ENCODE results near the gene IL6. TPM values are rescaled to one million over a fixed set of nuclear protein-coding genes. Genes with fewer than 3 reads are reported as not detected.
"Not testable (repeated sequence)": the region's sequence is repeated elsewhere in the genome, so short reads cannot be mapped to it uniquely, and the experiment has no call there.

The IL6 gene
- total and polyA plus RNA-seq, 7 donors: 2.1 to 43.3 (median 9.7) TPM; not detected in 1

- no peak for DNase-seq
- WGBS, 2 donors: 67 to 87% methylated on average over 4 of the region's 4 CpGs
- TF ChIP-seq POLR2AphosphoS5 (IDR thresholded peaks at IDR 0.05): no peak
- no peak for TF ChIP-seq POLR2A (IDR thresholded peaks at IDR 0.05)
- TF ChIP-seq CTCF (IDR thresholded peaks at IDR 0.05): no peak
- TF ChIP-seq EP300 (IDR thresholded peaks at IDR 0.05): no peak
- Histone ChIP-seq H3K27me3 (no peaks in the 10 kb centered on the region), H3K9me3 (no peaks in the 10 kb centered on the region), H3K4me1 (no peaks in the 10 kb centered on the region), H3K27ac (no peak overlapping the region), H3K36me3 (no peaks in the 10 kb centered on the region), H3K4me3 (no peak overlapping the region)
- intact Hi-C loops (cut with DNase I): no loop called here
Observed at GRCh38 chr7:22681852-22682657, 44.9 kb upstream of the IL6 start.

- DNase-seq: no peak
- H3K27ac ChIP-seq: no peak overlapping the region
- intact Hi-C loops (cut with DNase I): no loop called here
- H3K9me3 ChIP-seq: no peaks in the 10 kb centered on the region
- H3K27me3 ChIP-seq: no peaks in the 10 kb centered on the region
- H3K36me3 ChIP-seq: no peaks in the 10 kb centered on the region
- H3K4me3 ChIP-seq: no peak overlapping the region
- TF ChIP-seq POLR2AphosphoS5 (IDR thresholded peaks at IDR 0.05) (no peak), POLR2A (IDR thresholded peaks at IDR 0.05) (no peak), EP300 (IDR thresholded peaks at IDR 0.05) (no peak), CTCF (IDR thresholded peaks at IDR 0.05) (no peak)
- WGBS, 2 donors: 53 to 78% methylated on average over 2 of the region's 2 CpGs
- peaks cover 0 to 7% (median 0%) of the 10 kb centered on the region in 4 donors for H3K4me1 ChIP-seq
Observed at GRCh38 chr7:22683379-22683778, 43.6 kb upstream of the IL6 start.

- TF ChIP-seq CTCF (IDR thresholded peaks at IDR 0.05) (no peak), POLR2A (IDR thresholded peaks at IDR 0.05) (no peak), EP300 (IDR thresholded peaks at IDR 0.05) (no peak), POLR2AphosphoS5 (IDR thresholded peaks at IDR 0.05) (no peak)
- Histone ChIP-seq H3K27me3 (no peaks in the 10 kb centered on the region), H3K4me1 (peaks cover 0 to 10% (median 0%) of the 10 kb centered on the region in 4 donors), H3K27ac (no peak overlapping the region), H3K36me3 (no peaks in the 10 kb centered on the region), H3K9me3 (no peaks in the 10 kb centered on the region), H3K4me3 (no peak overlapping the region)
- intact Hi-C loops (cut with DNase I): no loop called here
- DNase-seq: no peak
Observed at GRCh38 chr7:22686620-22687019, 40.4 kb upstream of the IL6 start.

- Histone ChIP-seq H3K4me1 (peaks cover 0 to 10% (median 0%) of the 10 kb centered on the region in 4 donors), H3K4me3 (no peak overlapping the region), H3K27ac (no peak overlapping the region), H3K27me3 (no peaks in the 10 kb centered on the region), H3K36me3 (no peaks in the 10 kb centered on the region), H3K9me3 (no peaks in the 10 kb centered on the region)
- TF ChIP-seq POLR2A (IDR thresholded peaks at IDR 0.05): no peak
- no peak for TF ChIP-seq EP300 (IDR thresholded peaks at IDR 0.05)
- TF ChIP-seq POLR2AphosphoS5 (IDR thresholded peaks at IDR 0.05): peak in 1 of 4 donors; percentile 51
- no peak for TF ChIP-seq CTCF (IDR thresholded peaks at IDR 0.05)
- WGBS, 2 donors: 56 to 67% methylated on average over 2 of the region's 2 CpGs
- intact Hi-C loops (cut with DNase I): no loop called here
- no peak for DNase-seq
Observed at GRCh38 chr7:22688084-22688483, 38.9 kb upstream of the IL6 start.

GRCh38 chr7:22688934-22689333, 38.1 kb upstream of the IL6 start:
- H3K4me1 ChIP-seq; intact Hi-C loops (cut with DNase I); H3K27ac ChIP-seq; H3K4me3 ChIP-seq; DNase-seq; H3K9me3 ChIP-seq; H3K36me3 ChIP-seq; H3K27me3 ChIP-seq: not testable (repeated sequence)
- 90 to 95% methylated on average over 8 of the region's 8 CpGs for WGBS, 2 donors

Data from sigmoid colon (tissue), 7 donors.